ENCODE data around the gene UNC5C. TPM values are rescaled to one million over a fixed set of nuclear protein-coding genes. Genes with fewer than 3 reads are reported as not detected.

UNC5C gene
- total RNA-seq, 2 donors from 2014 or later: 3.3 to 6.2 TPM

GRCh38 chr4:95300304-95300703 lies 248.5 kb downstream of the UNC5C start:
- DNase-seq (no peak), ATAC-seq (no peak)
- intact Hi-C loops (cut with DNase I): no loop called here

- DNase-seq: no peak
- intact Hi-C loops (cut with DNase I): no loop called here
- no peak for ATAC-seq
Measured at GRCh38 chr4:95296052-95296451, 252.7 kb downstream of the UNC5C start.

- ATAC-seq: no peak
- DNase-seq: no peak
- intact Hi-C loops (cut with DNase I): no loop called here
Measured at GRCh38 chr4:95295157-95295556, 253.6 kb downstream of the UNC5C start.

GRCh38 chr4:95294321-95294720 lies 254.5 kb downstream of the UNC5C start:
- DNase-seq: no peak
- ATAC-seq: no peak
- intact Hi-C loops (cut with DNase I): no loop called here

GRCh38 chr4:95293014-95293413 lies 255.8 kb downstream of the UNC5C start:
- intact Hi-C loops (cut with DNase I): no loop called here
- no peak for DNase-seq
- ATAC-seq: no peak

GRCh38 chr4:95290702-95291101 lies 258.1 kb downstream of the UNC5C start:
- ATAC-seq (peak in 1 of 2 donors; percentile 59), DNase-seq (no peak)
- intact Hi-C loops (cut with DNase I): no loop called here

- peak in 1 of 2 donors; percentile 89 for ATAC-seq
- DNase-seq: no peak
- intact Hi-C loops (cut with DNase I): no loop called here
Measured at GRCh38 chr4:95289028-95289634, 259.6 kb downstream of the UNC5C start.

GRCh38 chr4:95288552-95288951 lies 260.2 kb downstream of the UNC5C start:
- intact Hi-C loops (cut with DNase I): no loop called here
- ATAC-seq: no peak
- DNase-seq: no peak

GRCh38 chr4:95285797-95286196 lies 263.0 kb downstream of the UNC5C start:
- DNase-seq (no peak), ATAC-seq (no peak)
- intact Hi-C loops (cut with DNase I): no loop called here

GRCh38 chr4:95284655-95285054 lies 264.1 kb downstream of the UNC5C start:
- ATAC-seq (no peak), DNase-seq (no peak)
- intact Hi-C loops (cut with DNase I): no loop called here

- intact Hi-C loops (cut with DNase I): no loop called here
- peak in 1 of 2 donors; percentile 35 for ATAC-seq
Measured at GRCh38 chr4:95283320-95283719, 265.5 kb downstream of the UNC5C start.

GRCh38 chr4:95272797-95273196 lies 276.0 kb downstream of the UNC5C start:
- DNase-seq: no peak
- intact Hi-C loops (cut with DNase I): no loop called here
- ATAC-seq: no peak

More at GRCh38 chr4:95283320-95283719, 265.5 kb downstream of the UNC5C start:
- no peak for DNase-seq

- DNase-seq: no peak
- no peak for ATAC-seq
- intact Hi-C loops (cut with DNase I): no loop called here
Measured at GRCh38 chr4:95272036-95272435, 276.7 kb downstream of the UNC5C start.

- intact Hi-C loops (cut with DNase I): no loop called here
- ATAC-seq (peak in 1 of 2 donors; percentile 15), DNase-seq (no peak)
Measured at GRCh38 chr4:95268819-95269565, 279.8 kb downstream of the UNC5C start.

- no peak for ATAC-seq
- intact Hi-C loops (cut with DNase I): no loop called here
- DNase-seq: no peak
Measured at GRCh38 chr4:95267081-95267480, 281.7 kb downstream of the UNC5C start.

GRCh38 chr4:95265814-95266740 lies 282.7 kb downstream of the UNC5C start:
- intact Hi-C loops (cut with DNase I): no loop called here
- ATAC-seq (peak in 1 of 2 donors; percentile 64), DNase-seq (no peak)

- ATAC-seq (no peak), DNase-seq (no peak)
- intact Hi-C loops (cut with DNase I): no loop called here
Measured at GRCh38 chr4:95264843-95265242, 283.9 kb downstream of the UNC5C start.

GRCh38 chr4:95263960-95264359 lies 284.8 kb downstream of the UNC5C start:
- intact Hi-C loops (cut with DNase I): no loop called here
- DNase-seq (no peak), ATAC-seq (no peak)

- ATAC-seq (peak; percentile 34 to 85), DNase-seq (no peak)
- intact Hi-C loops (cut with DNase I): no loop called here
Measured at GRCh38 chr4:95263391-95263790, 285.4 kb downstream of the UNC5C start.
